Measurements from ENCODE around the gene ACBD3.
"Not testable (repeated sequence)": the region's sequence is repeated elsewhere in the genome, so short reads cannot be mapped to it uniquely, and the experiment has no call there.

The ACBD3 gene

GRCh38 chr1:226186124-226187018, at the start of gene ACBD3:
ACBD3 (minus strand) TSS chr1:226186741; CDS start chr1:226186675, 66 bp downstream.
- peak; percentile 74 for DNase-seq

GRCh38 chr1:226233806-226234205, 47.3 kb upstream of the ACBD3 start:
- no peak for DNase-seq

DNA sequence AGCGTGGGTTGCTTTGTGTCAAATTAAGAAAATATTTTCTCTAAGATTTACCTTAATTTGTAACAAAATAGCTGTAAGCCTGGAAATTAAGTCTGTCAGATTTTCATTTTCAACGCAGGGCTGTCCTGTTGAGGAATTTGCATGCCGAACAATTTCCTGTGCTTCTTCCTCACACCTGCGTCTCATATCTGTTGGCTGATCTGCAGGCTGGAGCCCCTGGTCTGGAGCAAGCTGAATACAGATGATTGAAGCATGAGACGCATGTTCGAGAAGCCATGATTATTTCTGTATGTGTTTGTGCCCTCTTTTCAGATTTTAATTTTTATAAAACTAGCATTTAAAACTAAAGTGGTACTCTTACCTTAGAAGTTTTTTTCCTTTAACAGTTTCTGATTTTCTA, 46.8 kb upstream of the ACBD3 start:
- no peak for DNase-seq

GRCh38 chr1:226226601-226227000, 40.1 kb upstream of the ACBD3 start:
- DNase-seq, result no peak

- no peak for DNase-seq
These were observed 37.3 kb upstream of the ACBD3 start for GRCh38 chr1:226223786-226224244.

DNA sequence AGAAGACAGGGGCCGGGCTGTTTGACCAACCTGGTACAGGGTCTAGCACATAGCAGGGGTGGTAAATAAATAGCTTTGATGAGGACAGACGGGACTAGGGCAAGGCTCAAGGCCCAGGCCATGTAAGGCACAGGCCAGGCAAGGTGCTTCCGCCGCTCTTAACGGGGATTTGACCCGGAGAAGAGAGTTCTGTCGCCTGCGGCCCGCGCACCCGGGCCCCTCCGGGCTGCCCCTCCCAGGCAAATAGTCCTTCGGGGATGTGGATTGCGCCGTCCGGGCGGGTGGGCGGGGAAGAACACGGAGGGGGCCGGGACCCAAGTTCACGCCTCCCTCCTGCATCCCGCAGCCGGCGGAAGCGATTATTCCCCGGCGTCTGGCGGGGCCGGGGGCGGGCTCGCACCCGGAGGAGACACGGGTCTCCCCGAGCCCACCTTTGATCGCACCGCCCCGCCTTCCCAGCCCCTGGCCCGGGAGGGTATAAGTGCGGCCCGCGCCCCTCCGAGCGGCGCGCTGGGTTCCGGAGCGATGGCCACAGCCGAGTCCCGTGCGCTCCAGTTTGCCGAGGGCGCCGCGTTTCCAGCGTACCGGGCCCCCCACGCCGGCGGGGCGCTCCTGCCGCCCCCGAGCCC, 36.7 kb upstream of the ACBD3 start, which contains the start of gene MIXL1:
Gene MIXL1, plus strand, starts transcription at position 508 of the 629 bp plus-strand sequence. Its CDS starts 18 bp downstream, at position 526.
- no peak for DNase-seq

GRCh38 chr1:226222686-226223085, 36.1 kb upstream of the ACBD3 start:
- DNase-seq, result no peak

GRCh38 chr1:226220473-226221189, 34.1 kb upstream of the ACBD3 start:
- DNase-seq, result no peak

- no peak for DNase-seq
These were observed 30.7 kb upstream of the ACBD3 start for GRCh38 chr1:226217273-226217672.

GRCh38 chr1:226216056-226216455, 29.5 kb upstream of the ACBD3 start:
- no peak for DNase-seq

DNA sequence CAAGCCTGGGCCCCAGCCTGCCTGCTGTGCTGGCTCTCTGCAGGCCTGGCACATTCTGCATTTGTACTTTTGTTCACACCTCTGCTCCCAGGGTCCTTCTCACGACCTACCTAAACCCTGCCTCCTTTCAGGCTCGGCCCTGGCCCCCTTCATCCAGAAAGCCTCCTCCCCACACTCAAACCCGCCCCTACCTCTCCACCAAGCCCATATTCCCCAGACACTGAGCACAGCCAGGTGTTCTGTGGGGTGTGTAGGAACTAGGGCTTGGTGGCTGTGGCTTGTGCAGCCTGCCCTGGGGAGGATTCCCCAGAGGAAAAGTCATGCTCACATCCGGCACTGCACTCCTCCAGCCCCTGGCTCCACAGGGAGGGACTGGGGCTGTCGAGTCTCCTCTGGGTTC, 28.7 kb upstream of the ACBD3 start:
- no peak for DNase-seq

DNA sequence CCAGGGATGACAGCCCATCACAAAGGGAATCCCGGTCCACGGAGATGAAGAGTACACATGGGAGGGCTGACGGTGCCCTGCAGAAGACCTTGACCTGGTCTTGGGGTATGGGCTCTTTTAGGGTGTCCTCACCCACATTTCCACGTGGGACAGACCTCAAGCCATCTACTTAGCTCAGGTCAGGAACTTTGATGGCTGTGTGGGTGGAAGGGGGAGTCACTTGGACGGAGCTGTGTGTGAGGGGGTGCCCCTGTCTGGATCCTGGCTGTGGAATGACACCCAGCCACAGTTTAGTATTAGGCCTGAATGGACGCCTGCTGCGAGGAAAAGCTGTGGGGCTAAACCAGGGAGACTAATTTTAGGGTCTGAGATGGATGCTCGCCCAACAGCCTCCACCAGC, 26.0 kb upstream of the ACBD3 start:
- DNase-seq, result no peak

- DNase-seq, result no peak
These were observed 24.8 kb upstream of the ACBD3 start for GRCh38 chr1:226211181-226211821.

DNA sequence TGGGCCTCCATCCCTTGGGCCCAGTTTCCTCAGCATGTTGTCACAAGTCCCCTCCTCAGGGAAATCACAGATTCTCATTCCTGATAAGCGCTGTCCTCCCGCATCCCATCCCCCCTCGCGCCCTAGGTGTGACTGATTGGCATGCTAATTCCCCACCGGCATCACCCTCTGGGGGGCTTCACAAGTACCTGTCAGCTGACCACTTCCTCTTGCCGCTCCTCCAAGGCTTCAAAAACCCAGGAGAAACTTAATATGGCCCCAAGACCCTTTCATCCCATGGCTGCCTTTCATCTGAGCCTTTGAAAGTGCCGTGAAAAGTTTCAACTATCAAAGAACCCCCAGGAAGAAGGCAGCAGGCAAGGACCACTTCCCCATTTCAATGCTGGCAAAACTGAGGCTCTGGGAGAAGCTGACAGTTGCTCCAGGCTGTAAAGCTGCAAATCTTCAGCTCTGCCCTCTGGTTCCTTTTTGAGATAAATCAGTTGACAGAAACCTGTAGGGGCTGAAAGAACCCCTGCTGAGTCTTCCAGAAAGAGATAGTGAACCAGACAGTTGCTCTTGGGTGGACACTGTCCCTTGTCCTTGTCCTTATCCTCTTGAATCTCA, 24.1 kb upstream of the ACBD3 start:
- DNase-seq, result no peak

- no peak for DNase-seq
These were observed 22.9 kb upstream of the ACBD3 start for GRCh38 chr1:226209307-226210059.

- no peak for DNase-seq
These were observed 20.5 kb upstream of the ACBD3 start for GRCh38 chr1:226207048-226207447.

DNA sequence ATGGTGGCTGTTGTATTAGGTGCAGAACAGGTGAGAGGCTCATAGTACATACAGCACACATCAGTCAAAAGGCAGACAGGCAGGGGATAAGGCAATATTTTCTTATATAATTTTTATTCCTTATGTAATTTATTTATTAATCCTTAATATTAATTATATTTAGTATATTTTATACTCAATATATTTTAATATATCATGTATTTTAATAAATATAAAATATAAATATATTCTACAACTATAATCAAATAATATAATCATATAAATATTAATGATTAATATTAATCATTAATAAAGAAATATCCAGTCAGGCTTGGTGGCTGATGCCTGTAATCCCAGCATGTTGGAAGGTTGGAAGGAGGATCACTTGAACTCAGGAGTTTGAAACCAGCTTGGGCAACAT, 17.7 kb upstream of the ACBD3 start:
- DNase-seq, result no peak

- DNase-seq, result no peak
These were observed 17.1 kb upstream of the ACBD3 start for GRCh38 chr1:226203655-226204054.

DNA sequence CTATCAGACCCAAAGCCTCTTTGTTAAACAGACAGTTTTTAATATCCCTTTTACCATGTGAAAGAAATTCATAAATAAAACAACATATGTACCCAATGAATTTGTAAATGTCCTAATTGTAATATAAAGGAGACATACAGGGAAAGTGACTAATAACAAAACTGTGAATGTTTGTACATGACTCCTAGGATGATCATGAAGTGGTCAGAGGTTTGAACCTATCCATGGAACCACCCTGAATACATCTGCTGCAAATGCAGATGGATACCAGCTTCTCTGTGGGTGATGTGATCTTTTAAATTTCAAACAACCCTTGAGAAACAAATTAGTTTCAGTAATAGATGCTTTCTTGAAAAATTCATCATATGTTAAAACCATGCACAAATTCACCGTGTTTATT, 16.7 kb upstream of the ACBD3 start:
- DNase-seq, result no peak

DNA sequence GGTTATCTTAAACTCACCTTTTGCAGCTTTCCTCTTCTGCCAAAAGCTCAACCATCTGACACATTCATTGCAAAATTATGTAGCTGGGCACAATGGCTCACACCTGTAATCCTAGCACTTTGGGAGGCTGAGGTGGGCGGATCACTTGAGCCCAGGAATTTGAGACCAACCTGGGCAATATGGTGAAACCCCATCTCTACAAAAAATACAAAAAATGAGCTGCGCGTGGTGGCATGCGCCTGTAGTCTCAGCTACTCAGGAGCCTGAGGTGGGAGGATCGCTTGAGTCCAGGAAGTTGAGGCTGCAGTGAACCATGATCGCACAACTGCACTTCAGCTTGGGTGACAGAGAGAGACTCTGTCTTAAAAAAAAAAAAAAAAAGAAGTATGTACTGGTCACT, 16.1 kb upstream of the ACBD3 start:
- not testable (repeated sequence) for DNase-seq

GRCh38 chr1:226202246-226202645, 15.7 kb upstream of the ACBD3 start:
- DNase-seq, result no peak

Data from activated CD4-positive, alpha-beta T cell treated with anti-CD3 and anti-CD28 coated beads for 1 hour (primary cell).